HG03103 (cell line): ENCODE results near the gene KLF1.
A peak's percentile ranks its signal among the peaks of the same experiment; 100 is the strongest.
"Not testable (repeated sequence)": the region's sequence is repeated elsewhere in the genome, so short reads cannot be mapped to it uniquely, and the experiment has no call there.

ENCODE experiments used
- ATAC-seq: cut with Tn5 transposase; IDR thresholded peaks from one replicate; pipeline ENCODE4 v1.9.1; 2021; ENCODE audit warnings: low read depth; ENCODE audit not compliant: unreplicated experiment

KLF1 gene

GRCh38 chr19:12886969-12887747 lies at the start of gene KLF1:
Gene KLF1 (minus strand): TSS chr19:12887201. CDS start chr19:12887140, 61 bp downstream.
- ATAC-seq: no peak

GRCh38 chr19:12936582-12936981 lies 49.6 kb upstream of the KLF1 start:
- no peak for ATAC-seq

- ATAC-seq: no peak
These were observed 48.1 kb upstream of the KLF1 start for GRCh38 chr19:12935071-12935470.

DNA sequence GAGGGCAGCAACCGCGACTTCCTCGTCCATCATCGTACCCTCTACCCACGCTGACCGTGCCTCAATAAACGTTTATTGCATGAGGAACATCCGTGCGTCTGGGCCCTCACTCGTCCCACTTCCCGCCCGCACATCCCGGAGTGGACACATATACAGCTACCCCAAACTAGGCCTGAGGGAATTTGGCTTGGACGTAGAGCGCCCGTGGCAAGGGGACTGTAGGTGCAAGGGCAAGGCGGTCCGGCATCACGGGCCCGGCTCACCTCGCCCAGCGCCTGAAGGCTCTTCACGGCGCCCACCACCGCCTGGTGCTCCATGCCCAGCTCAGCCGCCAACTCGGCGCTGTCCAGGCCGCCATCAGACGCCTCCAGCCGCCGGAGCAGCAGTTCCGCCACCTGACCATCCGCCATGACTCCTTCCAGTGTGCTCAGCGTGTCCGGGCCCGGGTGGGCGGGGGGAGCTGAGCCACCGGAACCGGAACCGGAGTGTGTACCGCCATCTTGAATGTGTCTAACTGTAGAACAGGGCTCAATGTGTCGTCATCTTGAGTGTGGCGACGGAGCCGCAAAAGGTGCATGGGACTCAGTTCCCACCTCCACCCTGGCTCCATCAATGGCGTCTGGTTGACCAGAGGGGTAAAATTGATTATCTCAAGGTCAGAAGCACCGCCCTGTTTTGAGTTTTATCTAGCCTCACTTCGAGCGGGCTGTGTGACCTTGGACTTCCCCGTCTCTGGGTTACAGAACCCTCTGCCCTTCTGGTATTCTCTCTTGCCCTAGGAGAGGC lies 46.5 kb upstream of the KLF1 start, which contains the start of gene FARSA:
Gene FARSA (minus strand): TSS at position 425 of the 786 bp plus-strand sequence. CDS start 15 bp downstream, at position 410.
- peak; percentile 42 for ATAC-seq

DNA sequence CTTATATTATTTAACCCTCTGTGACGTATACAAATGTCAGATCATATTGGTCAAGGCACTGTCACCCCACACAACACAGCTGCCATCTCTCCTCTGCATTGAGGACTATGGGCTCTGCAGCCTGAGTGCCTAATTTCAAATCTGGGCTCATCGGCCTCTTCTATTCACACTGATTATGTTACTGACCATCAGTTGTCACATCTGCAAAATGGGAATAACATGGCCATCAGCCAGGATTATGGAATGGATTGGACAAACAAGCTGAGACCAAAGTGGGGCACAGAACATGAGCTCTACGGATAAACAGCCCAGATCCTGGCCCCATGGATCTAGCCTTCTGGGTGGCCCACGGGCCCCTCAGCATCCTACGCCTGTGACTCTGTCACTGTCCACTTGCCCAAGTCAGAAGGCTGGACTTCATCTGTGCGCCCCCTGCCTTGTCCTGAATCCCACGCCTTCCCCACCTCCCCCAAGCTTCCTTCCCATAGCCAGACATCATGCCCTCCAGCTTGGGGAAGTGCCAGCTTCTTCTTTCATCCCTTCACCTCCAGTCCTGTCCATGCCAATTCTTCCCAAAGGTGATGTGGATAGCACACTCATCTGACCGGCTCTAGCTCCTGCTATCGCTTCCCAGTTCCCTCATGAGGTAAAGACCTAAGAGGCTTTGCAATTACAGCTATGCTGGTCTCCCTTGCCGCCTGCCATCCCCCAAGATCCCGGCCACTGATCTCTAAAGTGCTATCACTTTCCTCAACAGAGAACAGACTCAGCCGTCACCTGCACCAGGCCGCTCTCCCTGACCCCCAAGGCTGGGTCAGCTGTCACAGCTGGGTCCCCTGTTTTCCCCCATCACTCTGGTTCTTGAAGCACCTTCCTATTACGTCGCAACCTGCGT lies 45.6 kb upstream of the KLF1 start:
- ATAC-seq: no peak

GRCh38 chr19:12930002-12930645 lies 43.1 kb upstream of the KLF1 start:
- no peak for ATAC-seq

DNA sequence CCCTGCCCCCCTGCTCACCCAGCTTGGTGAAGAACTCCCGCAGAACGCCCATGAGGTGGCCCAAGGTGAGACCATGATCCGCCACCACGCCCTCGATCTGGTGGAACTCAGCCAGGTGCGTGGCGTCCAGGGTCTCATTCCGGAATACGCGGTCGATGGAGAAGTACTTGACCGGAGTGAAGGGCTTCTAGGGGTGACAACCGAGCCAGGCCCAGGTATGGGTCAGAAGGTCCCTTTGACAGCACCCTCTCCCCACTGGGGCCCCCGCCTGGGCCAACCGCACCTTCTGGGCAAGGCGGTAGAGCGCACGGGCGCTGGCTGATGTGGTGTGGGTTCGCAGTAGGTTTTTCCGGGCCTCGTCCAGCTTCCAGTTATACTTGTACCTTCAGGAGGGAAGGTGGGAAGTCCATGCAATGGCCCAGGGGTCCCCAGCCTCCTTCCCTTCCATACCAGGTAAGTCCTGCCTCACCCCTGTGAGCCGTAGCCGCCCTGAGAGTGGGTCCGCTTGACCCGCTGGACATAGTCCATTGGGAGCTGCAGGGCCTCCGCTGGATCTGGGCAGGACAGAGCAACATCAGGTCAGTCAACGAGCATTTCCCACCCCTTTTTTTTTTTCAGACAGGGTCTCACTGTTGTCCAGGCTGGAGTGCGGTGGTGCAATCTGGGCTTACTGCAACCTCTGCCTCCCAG lies 37.8 kb upstream of the KLF1 start:
- ATAC-seq: no peak

DNA sequence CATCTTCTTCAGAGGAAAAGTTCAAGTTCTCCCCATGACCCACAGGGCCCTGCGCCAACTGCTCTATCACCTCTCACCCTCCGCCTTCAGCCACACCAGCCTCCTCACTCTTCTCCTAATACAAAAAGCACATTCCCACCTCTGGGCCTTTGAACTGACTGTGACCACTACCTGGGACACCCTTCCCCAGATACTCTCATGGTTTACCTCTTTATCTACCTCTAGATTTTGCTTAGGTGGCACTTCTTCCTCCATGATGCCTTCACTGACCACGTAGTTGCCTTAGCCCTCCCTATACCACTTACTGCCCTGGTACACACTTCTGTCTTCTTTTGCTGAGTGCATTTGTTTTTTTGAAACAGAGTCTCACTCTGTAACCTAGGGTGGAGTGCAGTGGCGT lies 36.0 kb upstream of the KLF1 start:
- ATAC-seq: no peak

- ATAC-seq: no peak
These were observed 34.0 kb upstream of the KLF1 start for GRCh38 chr19:12921047-12921446.

GRCh38 chr19:12918253-12918652 lies 31.3 kb upstream of the KLF1 start:
- no peak for ATAC-seq

DNA sequence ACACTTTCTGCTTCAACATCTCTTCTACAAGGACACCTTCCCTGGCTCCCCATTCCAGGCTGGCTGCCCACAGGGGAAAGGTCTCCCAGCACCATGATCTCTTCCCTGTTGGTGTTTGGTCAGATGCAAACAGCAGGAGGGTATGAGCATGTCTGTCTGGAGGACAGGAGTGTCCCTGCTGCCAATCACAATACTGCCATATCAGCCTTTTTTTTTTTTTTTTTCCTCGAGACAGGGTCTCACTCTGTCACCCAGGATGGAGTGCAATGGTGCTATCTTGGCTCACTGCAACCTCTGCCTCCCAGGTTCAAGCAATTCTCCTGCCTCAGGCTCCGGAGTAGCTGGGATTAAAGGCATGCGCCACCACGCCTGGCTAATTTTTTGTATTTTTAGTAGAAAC lies 28.9 kb upstream of the KLF1 start:
- ATAC-seq: not testable (repeated sequence)

DNA sequence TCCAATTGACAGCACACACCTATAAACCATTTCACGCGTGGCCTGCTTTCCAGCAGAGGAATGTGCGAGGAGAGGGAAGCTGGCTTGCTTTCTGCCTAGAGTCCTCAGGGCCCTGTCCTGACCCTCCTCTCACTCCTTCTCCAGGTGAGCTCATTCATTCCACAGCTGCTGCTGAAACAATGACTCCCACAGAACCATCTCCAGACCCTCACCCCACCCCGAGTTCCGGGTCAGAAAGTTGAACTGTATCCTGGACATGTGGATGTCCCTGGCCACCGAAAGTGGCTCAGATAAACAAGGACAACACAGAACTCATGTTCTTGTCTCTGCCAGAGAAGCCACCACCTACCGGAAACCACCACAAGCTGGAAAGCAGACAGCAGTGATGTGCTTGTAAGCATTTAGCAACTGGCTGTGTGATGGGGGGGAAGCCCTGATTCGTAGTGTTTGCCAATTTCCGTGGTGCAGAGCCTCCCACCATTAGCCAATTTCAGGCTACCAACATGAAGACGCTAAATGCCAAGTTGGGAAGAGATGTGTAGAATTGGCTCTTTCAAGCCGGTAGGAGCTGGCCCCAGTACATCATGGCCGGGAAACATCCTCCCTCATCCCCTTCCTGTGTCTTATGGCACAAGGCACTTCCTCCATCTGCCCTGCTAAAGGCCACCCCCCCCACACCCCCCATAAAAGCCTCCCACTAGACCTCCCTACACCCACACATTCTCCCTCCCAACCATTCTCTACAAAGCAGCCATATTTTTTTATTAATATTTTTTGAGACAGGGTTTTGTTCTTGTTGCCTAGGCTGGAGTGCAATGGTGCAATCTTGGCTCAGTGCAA lies 27.1 kb upstream of the KLF1 start:
- no peak for ATAC-seq

DNA sequence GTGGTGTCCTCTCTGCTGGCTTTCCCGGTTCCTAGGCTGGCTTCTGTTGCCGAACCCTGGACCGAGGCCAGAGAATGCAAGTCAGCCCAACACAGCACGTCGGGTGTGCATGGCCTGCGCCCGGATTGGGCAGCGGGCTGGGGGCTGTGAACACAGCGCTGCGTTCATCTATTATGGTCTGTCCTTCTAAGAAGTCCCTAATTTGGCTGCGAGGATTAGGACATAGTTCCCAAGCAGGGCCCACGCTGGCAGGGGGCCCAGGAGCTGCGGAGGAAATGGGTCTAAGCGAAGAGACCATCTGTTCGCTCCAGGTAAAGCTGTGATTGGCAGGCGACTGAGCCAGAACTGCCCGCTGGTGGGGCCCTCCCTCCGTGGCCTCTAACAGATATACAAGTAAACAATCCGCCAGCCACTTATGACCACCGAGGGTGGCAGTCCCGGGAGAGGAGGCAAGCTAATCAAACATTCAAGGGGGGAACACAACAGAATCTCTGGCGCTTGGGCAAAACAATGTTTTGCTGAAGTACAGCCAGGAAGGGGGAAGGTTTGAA lies 26.1 kb upstream of the KLF1 start:
- ATAC-seq: no peak

GRCh38 chr19:12912571-12912970 lies 25.6 kb upstream of the KLF1 start:
- no peak for ATAC-seq

DNA sequence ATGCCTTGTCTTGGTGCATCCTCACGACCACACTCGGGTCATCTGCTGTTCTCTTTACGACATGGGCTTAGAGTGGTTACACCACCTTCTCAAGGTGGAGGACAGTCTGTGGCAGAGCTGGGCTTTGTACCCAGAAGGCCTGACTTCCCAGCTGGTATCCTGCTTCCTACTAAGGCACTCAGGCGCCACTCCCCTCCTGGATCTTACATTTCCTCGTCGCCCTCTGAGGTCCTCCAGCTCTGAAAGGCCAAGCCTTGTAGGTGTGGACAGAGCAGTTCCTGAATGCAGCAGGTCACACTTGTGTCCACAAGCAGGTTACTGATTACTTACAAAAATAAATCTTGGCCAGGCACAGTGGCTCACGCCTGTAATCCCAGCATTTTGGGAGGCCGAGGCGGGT lies 20.2 kb upstream of the KLF1 start:
- ATAC-seq: no peak

GRCh38 chr19:12899891-12900518 lies 13.0 kb upstream of the KLF1 start:
- no peak for ATAC-seq

DNA sequence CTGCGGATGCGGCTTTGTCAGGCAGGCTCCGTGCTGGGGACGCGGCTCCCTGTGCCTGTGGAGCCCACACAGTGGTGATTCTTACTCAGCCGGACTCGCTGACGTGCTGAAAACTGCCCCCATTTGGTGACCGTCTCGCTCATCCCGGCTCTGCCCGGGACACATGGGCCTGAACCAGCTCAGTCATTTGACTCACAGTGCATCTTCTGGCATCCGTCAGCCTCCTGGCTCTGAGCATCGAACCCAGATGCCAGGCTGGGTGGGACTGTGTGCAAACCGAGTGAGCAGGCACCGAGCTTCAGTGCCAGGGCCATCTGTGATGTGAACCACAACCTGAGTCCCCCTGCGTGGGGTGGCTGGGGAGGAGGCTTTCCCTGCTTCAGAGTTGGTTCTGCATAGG lies 9.5 kb upstream of the KLF1 start:
- no peak for ATAC-seq

DNA sequence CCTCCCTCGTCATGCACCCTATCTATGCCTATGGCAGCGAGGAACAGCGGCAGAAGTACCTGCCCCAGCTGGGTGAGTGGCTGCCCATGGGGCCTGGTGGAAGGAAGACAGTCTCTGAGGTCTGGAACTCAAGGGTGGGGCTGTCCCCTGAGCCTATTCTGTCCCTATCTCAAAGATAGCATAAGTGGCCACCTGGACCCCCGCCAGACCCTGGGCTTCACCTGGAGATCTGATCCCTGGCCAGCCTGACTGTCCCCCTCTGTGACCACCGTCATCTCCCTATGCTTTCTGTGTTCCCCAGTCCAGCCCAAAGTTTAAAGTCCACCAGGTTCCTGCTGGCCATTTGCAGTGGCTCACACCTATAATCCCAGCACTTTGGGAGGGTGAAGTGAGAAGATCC lies 6.6 kb upstream of the KLF1 start:
- no peak for ATAC-seq
